ENCODE data around the gene BPI.

BPI gene

DNA sequence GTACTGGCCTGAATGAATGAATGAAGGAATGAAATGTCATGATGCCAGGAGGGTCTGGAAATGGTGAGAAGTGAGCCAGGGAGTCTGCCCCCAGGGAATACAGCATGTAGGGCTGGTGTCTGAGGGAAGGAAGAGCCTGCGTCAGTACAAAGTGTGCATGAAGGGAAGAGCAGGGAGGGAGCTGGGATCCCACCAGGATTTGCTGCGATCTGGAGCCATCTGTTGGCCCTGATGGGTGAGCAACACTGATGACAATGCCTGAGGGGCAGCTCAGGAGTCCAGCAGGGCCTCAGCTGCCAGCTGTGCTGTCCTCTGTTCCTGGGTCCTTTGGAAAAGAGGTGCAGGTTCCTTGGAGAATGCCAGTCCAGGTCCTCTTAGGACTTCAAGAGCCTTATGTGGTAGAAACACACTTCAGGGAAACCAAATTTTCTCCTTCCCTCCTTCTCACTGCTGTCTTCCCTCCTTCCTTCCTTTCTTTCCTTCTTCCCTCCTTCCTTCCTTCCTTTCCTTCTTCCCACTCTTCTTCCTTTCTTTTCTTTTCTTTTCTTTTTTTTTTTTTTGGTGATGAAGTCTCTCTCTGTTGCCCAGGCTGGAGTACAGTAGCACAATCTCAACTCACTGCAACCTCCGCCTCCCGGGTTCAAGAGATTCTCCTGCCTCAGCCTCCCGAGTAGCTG is 11.5 kb downstream of the BPI start:
- Mint-ChIP-seq H3K27me3 (ENCODE audit: low read depth) (no peaks in the 10 kb centered on the region), H3K36me3 (ENCODE audit: low read depth) (no peaks in the 10 kb centered on the region), H3K27ac (no peak overlapping the region), H3K4me3 (no peak overlapping the region), H3K4me1 (peaks cover 14% of the 10 kb centered on the region), H3K9me3 (no peaks in the 10 kb centered on the region)
- TF ChIP-seq, protein P1, sequence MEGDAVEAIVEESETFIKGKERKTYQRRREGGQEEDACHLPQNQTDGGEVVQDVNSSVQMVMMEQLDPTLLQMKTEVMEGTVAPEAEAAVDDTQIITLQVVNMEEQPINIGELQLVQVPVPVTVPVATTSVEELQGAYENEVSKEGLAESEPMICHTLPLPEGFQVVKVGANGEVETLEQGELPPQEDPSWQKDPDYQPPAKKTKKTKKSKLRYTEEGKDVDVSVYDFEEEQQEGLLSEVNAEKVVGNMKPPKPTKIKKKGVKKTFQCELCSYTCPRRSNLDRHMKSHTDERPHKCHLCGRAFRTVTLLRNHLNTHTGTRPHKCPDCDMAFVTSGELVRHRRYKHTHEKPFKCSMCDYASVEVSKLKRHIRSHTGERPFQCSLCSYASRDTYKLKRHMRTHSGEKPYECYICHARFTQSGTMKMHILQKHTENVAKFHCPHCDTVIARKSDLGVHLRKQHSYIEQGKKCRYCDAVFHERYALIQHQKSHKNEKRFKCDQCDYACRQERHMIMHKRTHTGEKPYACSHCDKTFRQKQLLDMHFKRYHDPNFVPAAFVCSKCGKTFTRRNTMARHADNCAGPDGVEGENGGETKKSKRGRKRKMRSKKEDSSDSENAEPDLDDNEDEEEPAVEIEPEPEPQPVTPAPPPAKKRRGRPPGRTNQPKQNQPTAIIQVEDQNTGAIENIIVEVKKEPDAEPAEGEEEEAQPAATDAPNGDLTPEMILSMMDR (IDR thresholded peaks at IDR 0.05; ENCODE audit: unreplicated experiment in 3 of 3): peak in 1 of 3 experiments; percentile 21

DNA sequence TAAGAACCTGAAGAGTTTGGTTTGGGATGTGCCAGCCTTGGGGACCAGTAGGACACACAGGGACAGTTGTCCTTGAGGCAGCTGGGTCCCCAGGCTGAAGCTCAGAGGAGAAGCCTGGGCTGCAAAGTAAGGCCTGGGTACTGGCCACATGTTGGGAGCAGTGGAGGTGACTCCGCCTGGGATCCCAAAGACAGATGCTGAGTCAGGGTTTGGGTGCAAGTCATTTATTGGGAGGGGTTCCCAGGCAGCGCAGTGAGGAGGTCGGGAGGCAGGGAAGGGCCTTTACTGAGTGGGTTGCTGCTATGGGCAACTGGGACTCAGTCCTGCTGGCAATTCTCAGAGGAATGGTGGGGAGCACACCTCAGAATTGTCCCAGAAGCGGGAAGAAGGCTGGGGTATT is 12.4 kb downstream of the BPI start:
- Mint-ChIP-seq H3K27ac (no peak overlapping the region), H3K4me1 (peaks cover 9% of the 10 kb centered on the region), H3K9me3 (no peaks in the 10 kb centered on the region), H3K4me3 (no peak overlapping the region), H3K27me3 (ENCODE audit: low read depth) (peaks cover 3% of the 10 kb centered on the region), H3K36me3 (ENCODE audit: low read depth) (no peaks in the 10 kb centered on the region)
- TF ChIP-seq, protein P1 (IDR thresholded peaks at IDR 0.05; ENCODE audit: unreplicated experiment in 3 of 3): no peak

DNA sequence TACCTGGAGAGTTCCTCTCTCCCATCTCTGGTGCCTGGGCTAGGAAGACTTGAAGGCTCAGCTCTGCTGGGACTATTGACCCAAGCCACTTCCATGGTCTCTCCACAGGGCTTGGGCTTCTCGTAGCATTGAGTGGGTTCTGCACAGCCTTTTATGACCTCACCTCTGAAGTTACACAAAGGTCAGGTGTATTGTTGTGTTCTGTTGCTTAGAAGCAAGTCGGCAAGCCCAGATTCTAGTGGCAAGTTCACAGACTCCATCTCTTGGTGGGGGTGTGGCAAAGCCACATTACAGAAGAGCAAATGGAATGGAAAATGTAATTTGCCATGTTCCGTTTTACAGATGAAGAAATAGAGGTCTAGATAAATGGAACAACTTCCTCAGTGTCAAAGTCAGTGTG is 13.5 kb downstream of the BPI start:
- H3K4me3 Mint-ChIP-seq: no peak overlapping the region
- H3K27ac Mint-ChIP-seq: no peak overlapping the region

DNA sequence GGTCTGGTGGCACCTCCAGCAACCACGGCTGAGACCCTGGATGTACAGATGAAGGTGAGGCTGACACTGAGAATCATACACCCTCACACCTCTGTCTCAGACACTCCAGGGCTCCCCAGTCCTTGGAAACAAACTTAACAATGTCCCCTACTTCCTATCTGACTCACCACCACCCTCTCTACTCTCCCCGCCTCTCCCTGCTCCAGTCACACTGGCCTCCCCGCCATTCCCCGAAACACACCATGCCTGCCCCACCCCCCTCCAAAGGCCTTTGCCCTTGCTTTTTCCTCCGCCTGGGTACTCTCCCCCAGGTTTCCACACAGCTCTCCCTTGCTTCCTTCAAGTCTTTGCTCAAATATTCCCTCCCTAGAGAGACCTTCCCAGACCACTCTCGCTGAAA is 16.3 kb downstream of the BPI start:
- Mint-ChIP-seq H3K4me3 (no peak overlapping the region), H3K4me1 (peaks cover 13% of the 10 kb centered on the region), H3K27me3 (ENCODE audit: low read depth) (peaks cover 17% of the 10 kb centered on the region), H3K27ac (peak overlapping the region in 2 of 3 experiments; percentile 14 to 24), H3K36me3 (ENCODE audit: low read depth) (no peaks in the 10 kb centered on the region), H3K9me3 (no peaks in the 10 kb centered on the region)
- TF ChIP-seq, protein P1 (IDR thresholded peaks at IDR 0.05; ENCODE audit: unreplicated experiment in 3 of 3): no peak

More for the DNA sequence above, 13.5 kb downstream of the BPI start:
- TF ChIP-seq, protein P1 (IDR thresholded peaks at IDR 0.05; ENCODE audit: unreplicated experiment in 3 of 3): no peak
- no peaks in the 10 kb centered on the region for H3K36me3 Mint-ChIP-seq (ENCODE audit: low read depth)
- no peaks in the 10 kb centered on the region for H3K9me3 Mint-ChIP-seq
- peaks cover 13% of the 10 kb centered on the region for H3K4me1 Mint-ChIP-seq
- peaks cover 9% of the 10 kb centered on the region for H3K27me3 Mint-ChIP-seq (ENCODE audit: low read depth)

DNA sequence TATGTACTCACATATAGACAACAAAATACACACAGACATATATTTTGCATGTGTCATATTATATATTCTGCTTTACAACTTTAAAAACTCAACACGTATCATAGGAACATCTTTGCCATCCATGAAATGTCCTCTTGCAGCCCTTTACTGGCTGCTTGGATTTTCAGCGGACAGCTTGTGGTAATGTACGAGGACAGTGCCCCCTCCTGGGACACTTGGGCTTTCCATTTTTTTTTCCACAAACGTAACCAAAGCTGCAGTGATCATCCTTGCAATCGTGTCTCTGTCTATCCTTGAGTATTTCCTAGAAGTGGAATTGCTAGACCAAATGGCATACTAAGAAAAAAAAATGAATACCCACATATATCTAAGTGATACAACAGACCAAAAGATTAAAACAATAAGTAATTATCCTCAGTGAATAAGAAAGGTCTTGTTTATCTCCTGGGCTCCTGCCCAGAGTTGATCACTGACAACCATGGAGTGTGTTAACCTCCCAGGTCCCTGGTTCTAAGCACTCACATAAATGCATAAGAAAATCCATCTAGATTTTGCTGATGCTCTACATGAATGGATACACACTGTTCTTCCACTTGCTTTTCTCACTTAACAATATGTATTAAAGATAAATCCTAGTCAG is 18.1 kb downstream of the BPI start:
- H3K4me3 Mint-ChIP-seq: no peak overlapping the region
- TF ChIP-seq, protein P1 (IDR thresholded peaks at IDR 0.05; ENCODE audit: unreplicated experiment in 3 of 3): peak; percentile 60 to 76 (median 72)
- no peaks in the 10 kb centered on the region for H3K9me3 Mint-ChIP-seq
- peaks cover 28% of the 10 kb centered on the region for H3K27me3 Mint-ChIP-seq (ENCODE audit: low read depth)
- H3K27ac Mint-ChIP-seq: peak overlapping the region in 2 of 3 experiments; percentile 22 to 23
- H3K36me3 Mint-ChIP-seq (ENCODE audit: low read depth): no peaks in the 10 kb centered on the region
- H3K4me1 Mint-ChIP-seq: peaks cover 13% of the 10 kb centered on the region

DNA sequence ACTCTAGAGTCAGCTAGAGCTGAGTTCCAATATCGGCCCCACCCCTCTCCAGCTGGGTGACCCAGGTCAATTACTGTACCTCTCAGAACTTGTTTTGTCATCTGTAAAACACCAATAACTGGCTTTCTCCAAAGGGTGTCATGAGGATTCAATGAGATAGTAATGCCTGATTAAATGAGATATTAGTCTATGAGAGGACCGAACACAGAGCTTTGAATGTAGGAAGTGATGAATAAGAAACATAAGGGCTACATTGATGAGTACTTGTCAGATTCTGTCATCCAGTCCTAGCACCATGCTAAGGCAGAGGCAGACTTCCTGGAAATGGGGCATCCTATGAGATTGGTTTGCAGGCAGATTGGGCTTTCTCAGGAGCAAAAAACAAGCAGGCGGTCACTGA is 20.2 kb downstream of the BPI start:
- Mint-ChIP-seq H3K4me3 (no peak overlapping the region), H3K27ac (no peak overlapping the region), H3K36me3 (ENCODE audit: low read depth) (no peaks in the 10 kb centered on the region), H3K4me1 (peaks cover 13% of the 10 kb centered on the region), H3K27me3 (ENCODE audit: low read depth) (peaks cover 32% of the 10 kb centered on the region), H3K9me3 (no peaks in the 10 kb centered on the region)
- TF ChIP-seq, protein P1 (IDR thresholded peaks at IDR 0.05; ENCODE audit: unreplicated experiment in 3 of 3): no peak
